GM10847 (cell line): Measurements from ENCODE around the gene INO80D.

ENCODE experiments used
- POLR2A ChIP-seq: IDR thresholded peaks from 2 replicates; pipeline ENCODE4 v1.6.1; 2011; ENCODE audit not compliant: insufficient read length; ENCODE audit errors: extremely low read depth

Gene INO80D

GRCh38 chr2:206062724-206063123 is 23.2 kb downstream of the INO80D start:
- TF ChIP-seq POLR2A = no peak

GRCh38 chr2:206056286-206056685 is 29.7 kb downstream of the INO80D start:
- TF ChIP-seq POLR2A = no peak

- no peak for TF ChIP-seq POLR2A
These were observed 31.0 kb downstream of the INO80D start for GRCh38 chr2:206054952-206055351.

- no peak for TF ChIP-seq POLR2A
These were observed 34.1 kb downstream of the INO80D start for GRCh38 chr2:206051912-206052311.

- no peak for TF ChIP-seq POLR2A
These were observed 36.6 kb downstream of the INO80D start for GRCh38 chr2:206049392-206049791.

GRCh38 chr2:206045251-206045650 is 40.7 kb downstream of the INO80D start:
- no peak for TF ChIP-seq POLR2A

- no peak for TF ChIP-seq POLR2A
These were observed 45.4 kb downstream of the INO80D start for GRCh38 chr2:206040525-206040924.

GRCh38 chr2:206031950-206032567 is 53.9 kb downstream of the INO80D start:
- TF ChIP-seq POLR2A = no peak

- TF ChIP-seq POLR2A = no peak
These were observed 54.7 kb downstream of the INO80D start for GRCh38 chr2:206031162-206031784.

GRCh38 chr2:206028101-206028500 is 57.9 kb downstream of the INO80D start:
- TF ChIP-seq POLR2A = no peak

- TF ChIP-seq POLR2A = no peak
These were observed 62.8 kb downstream of the INO80D start for GRCh38 chr2:206023183-206023582.

GRCh38 chr2:206020171-206020570 is 65.8 kb downstream of the INO80D start:
- TF ChIP-seq POLR2A = no peak

- no peak for TF ChIP-seq POLR2A
These were observed 74.2 kb downstream of the INO80D start for GRCh38 chr2:206011795-206012194.

- TF ChIP-seq POLR2A = no peak
These were observed 74.9 kb downstream of the INO80D start for GRCh38 chr2:206011018-206011614.

GRCh38 chr2:206004004-206004693 is 81.8 kb downstream of the INO80D start:
- no peak for TF ChIP-seq POLR2A

GRCh38 chr2:206002440-206002839 is 83.5 kb downstream of the INO80D start:
- TF ChIP-seq POLR2A = no peak
